Left renal cortex interstitium (tissue), 4 donors: ENCODE data around the gene EDEM3. TPM values are rescaled to one million over a fixed set of nuclear protein-coding genes. Genes with fewer than 3 reads are reported as not detected.
"Not testable (repeated sequence)": the region's sequence is repeated elsewhere in the genome, so short reads cannot be mapped to it uniquely, and the experiment has no call there.

ENCODE experiments used
- DNase-seq, 4 donors: peaks; one replicate each; pipeline ENCODE4 v3.0.0-alpha.2; 2013; ENCODE audit warnings: low read depth in 4 of 4, low spot score in 2 of 4, missing footprints in 1 of 4
- polyA plus RNA-seq, 4 donors: library from polyadenylated mRNA; unstranded; fragments of 120-200 nt; gene quantifications; one replicate each; pipeline ENCODE4 v1.2.1, GENCODE V29; 2013; ENCODE audit not compliant: insufficient read length in 4 of 4

The EDEM3 gene
- polyA plus RNA-seq, 4 donors, result 30.2 to 39.9 (median 32.8) TPM

- DNase-seq, result no peak
These were observed 71.7 kb downstream of the EDEM3 start for GRCh38 chr1:184682956-184683355.

GRCh38 chr1:184680611-184681225 is 73.9 kb downstream of the EDEM3 start:
- not testable (repeated sequence) for DNase-seq

- DNase-seq, result not testable (repeated sequence)
These were observed 75.2 kb downstream of the EDEM3 start for GRCh38 chr1:184679472-184679871.

- no peak for DNase-seq
These were observed 77.3 kb downstream of the EDEM3 start for GRCh38 chr1:184677344-184677743.

- DNase-seq, result no peak
These were observed 81.4 kb downstream of the EDEM3 start for GRCh38 chr1:184673305-184673704.

- DNase-seq, result no peak
These were observed 82.5 kb downstream of the EDEM3 start for GRCh38 chr1:184672013-184672726.

GRCh38 chr1:184669391-184669790 is 85.3 kb downstream of the EDEM3 start:
- no peak for DNase-seq

GRCh38 chr1:184665360-184665759 is 89.3 kb downstream of the EDEM3 start:
- DNase-seq, result no peak

- DNase-seq, result no peak
These were observed 90.0 kb downstream of the EDEM3 start for GRCh38 chr1:184664661-184665060.

- DNase-seq, result peak; percentile 42 to 60 (median 50)
These were observed 90.5 kb downstream of the EDEM3 start for GRCh38 chr1:184664042-184664660.

- no peak for DNase-seq
These were observed 92.9 kb downstream of the EDEM3 start for GRCh38 chr1:184661801-184662200.

- DNase-seq, result no peak
These were observed 94.0 kb downstream of the EDEM3 start for GRCh38 chr1:184660462-184661191.

- no peak for DNase-seq
These were observed 96.6 kb downstream of the EDEM3 start for GRCh38 chr1:184658055-184658454.

GRCh38 chr1:184656221-184656620 is 98.4 kb downstream of the EDEM3 start:
- no peak for DNase-seq

- no peak for DNase-seq
These were observed 99.5 kb downstream of the EDEM3 start for GRCh38 chr1:184655185-184655584.

GRCh38 chr1:184650177-184650866 is 104.3 kb downstream of the EDEM3 start:
- DNase-seq, result no peak

- no peak for DNase-seq
These were observed 105.2 kb downstream of the EDEM3 start for GRCh38 chr1:184649451-184649888.

- DNase-seq, result no peak
These were observed 105.8 kb downstream of the EDEM3 start for GRCh38 chr1:184648856-184649201.

GRCh38 chr1:184648160-184648855 is 106.3 kb downstream of the EDEM3 start:
- DNase-seq, result no peak

GRCh38 chr1:184647471-184647870 is 107.2 kb downstream of the EDEM3 start:
- no peak for DNase-seq
